Peyer's patch (tissue), 4 donors: Measurements from ENCODE around the gene HMGXB3.

Source experiments
- CTCF ChIP-seq, 6 experiments: fragments of 450-650 bp in 4 of 6; fragments of 200-600 bp in 2 of 6; sonication (generic) in 1 of 6; IDR thresholded peaks; one replicate each; pipeline ENCODE4 v1.5.1; 2017 to 2019; ENCODE audit warnings: antibody characterized with exemption in 6 of 6, mild to moderate bottlenecking in 3 of 6, moderate library complexity in 1 of 6
- POLR2A ChIP-seq, 2 donors: fragments of 450-650 bp; IDR thresholded peaks; one replicate each; pipeline ENCODE4 v1.5.1; 2017; ENCODE audit warnings: antibody characterized with exemption in 2 of 2, mild to moderate bottlenecking in 2 of 2, moderate library complexity in 2 of 2

GRCh38 chr5:150073677-150074076 lies 73.1 kb downstream of the HMGXB3 start:
- no peak for TF ChIP-seq CTCF (IDR thresholded peaks at IDR 0.05)
- no peak for TF ChIP-seq POLR2A (IDR thresholded peaks at IDR 0.05)
